GM21381 (cell line): Measurements from ENCODE around the gene WWTR1.

ENCODE experiments used
- ATAC-seq: cut with Tn5 transposase; IDR thresholded peaks from one replicate; pipeline ENCODE4 v1.9.1; 2021; ENCODE audit warnings: mild to moderate bottlenecking, moderate library complexity; ENCODE audit not compliant: unreplicated experiment

Gene WWTR1

GRCh38 chr3:149625795-149626194 lies 32.0 kb downstream of the WWTR1 start:
- no peak for ATAC-seq

GRCh38 chr3:149623824-149624223 lies 34.0 kb downstream of the WWTR1 start:
- no peak for ATAC-seq

- peak; percentile 72 for ATAC-seq
Observed at GRCh38 chr3:149621218-149622005, 36.4 kb downstream of the WWTR1 start.

- peak; percentile 44 for ATAC-seq
Observed at GRCh38 chr3:149620291-149621020, 37.4 kb downstream of the WWTR1 start.

- no peak for ATAC-seq
Observed at GRCh38 chr3:149619136-149619535, 38.7 kb downstream of the WWTR1 start.

- ATAC-seq: no peak
Observed at GRCh38 chr3:149618151-149619123, 39.4 kb downstream of the WWTR1 start.

GRCh38 chr3:149615731-149616221 lies 42.0 kb downstream of the WWTR1 start:
- no peak for ATAC-seq

- ATAC-seq: no peak
Observed at GRCh38 chr3:149613988-149614387, 43.8 kb downstream of the WWTR1 start.

- ATAC-seq: no peak
Observed at GRCh38 chr3:149612456-149612855, 45.4 kb downstream of the WWTR1 start.

GRCh38 chr3:149611149-149611548 lies 46.7 kb downstream of the WWTR1 start:
- no peak for ATAC-seq

GRCh38 chr3:149610351-149611105 lies 47.3 kb downstream of the WWTR1 start:
- no peak for ATAC-seq

- ATAC-seq: peak; percentile 82
Observed at GRCh38 chr3:149609595-149609994, 48.2 kb downstream of the WWTR1 start.

- no peak for ATAC-seq
Observed at GRCh38 chr3:149608987-149609386, 48.8 kb downstream of the WWTR1 start.

- no peak for ATAC-seq
Observed at GRCh38 chr3:149605902-149606301, 51.9 kb downstream of the WWTR1 start.

- ATAC-seq: no peak
Observed at GRCh38 chr3:149604125-149604875, 53.5 kb downstream of the WWTR1 start.

GRCh38 chr3:149603126-149604074 lies 54.4 kb downstream of the WWTR1 start:
- ATAC-seq: no peak

GRCh38 chr3:149600634-149601033 lies 57.2 kb downstream of the WWTR1 start:
- no peak for ATAC-seq

- ATAC-seq: no peak
Observed at GRCh38 chr3:149599236-149599635, 58.6 kb downstream of the WWTR1 start.
